Measurements from ENCODE around the gene PRKAG2. TPM values are rescaled to one million over a fixed set of nuclear protein-coding genes. Genes with fewer than 3 reads are reported as not detected.

Gene PRKAG2
- total RNA-seq, 1 donor from 2014 or later, result 4.7 TPM

- H3K27me3 ChIP-seq (ENCODE audit: control insufficient read depth in 3 of 3, insufficient read depth in 3 of 3, low read length in 3 of 3), result no peaks in the 10 kb centered on the region
- no peak overlapping the region for H3K9ac ChIP-seq (ENCODE audit: low read depth in 1 of 3, low read length in 3 of 3)
- H3K4me3 ChIP-seq (ENCODE audit: low read length in 3 of 3), result no peak overlapping the region
- no peaks in the 10 kb centered on the region for H3K9me3 ChIP-seq (ENCODE audit: control insufficient read depth in 3 of 3, low read length in 3 of 3)
- H3K27ac ChIP-seq (ENCODE audit: low read depth, low read length), result no peak overlapping the region
- no peaks in the 10 kb centered on the region for H3K36me3 ChIP-seq (ENCODE audit: control insufficient read depth in 3 of 3, insufficient read depth in 3 of 3, low read length in 3 of 3)
- peaks cover 2 to 9% (median 3%) of the 10 kb centered on the region in 3 donors for H3K4me1 ChIP-seq (ENCODE audit: control insufficient read depth in 3 of 3, insufficient read depth in 3 of 3, low read length in 3 of 3)
Measured at GRCh38 chr7:151681726-151682125, 195.2 kb downstream of the PRKAG2 start.

GRCh38 chr7:151680810-151681209 is 196.1 kb downstream of the PRKAG2 start:
- peaks cover 3 to 7% (median 4%) of the 10 kb centered on the region in 3 donors for H3K4me1 ChIP-seq (ENCODE audit: control insufficient read depth in 3 of 3, insufficient read depth in 3 of 3, low read length in 3 of 3)
- H3K9ac ChIP-seq (ENCODE audit: low read depth in 1 of 3, low read length in 3 of 3), result no peak overlapping the region
- no peaks in the 10 kb centered on the region for H3K9me3 ChIP-seq (ENCODE audit: control insufficient read depth in 3 of 3, low read length in 3 of 3)
- no peaks in the 10 kb centered on the region for H3K36me3 ChIP-seq (ENCODE audit: control insufficient read depth in 3 of 3, insufficient read depth in 3 of 3, low read length in 3 of 3)
- H3K4me3 ChIP-seq (ENCODE audit: low read length in 3 of 3), result no peak overlapping the region
- H3K27me3 ChIP-seq (ENCODE audit: control insufficient read depth in 3 of 3, insufficient read depth in 3 of 3, low read length in 3 of 3), result no peaks in the 10 kb centered on the region
- H3K27ac ChIP-seq (ENCODE audit: low read depth, low read length), result no peak overlapping the region

- Histone ChIP-seq H3K9me3 (ENCODE audit: control insufficient read depth in 3 of 3, low read length in 3 of 3) (no peaks in the 10 kb centered on the region), H3K4me3 (ENCODE audit: low read length in 3 of 3) (no peak overlapping the region), H3K27me3 (ENCODE audit: control insufficient read depth in 3 of 3, insufficient read depth in 3 of 3, low read length in 3 of 3) (no peaks in the 10 kb centered on the region), H3K9ac (ENCODE audit: low read depth in 1 of 3, low read length in 3 of 3) (no peak overlapping the region), H3K27ac (ENCODE audit: low read depth, low read length) (no peak overlapping the region), H3K36me3 (ENCODE audit: control insufficient read depth in 3 of 3, insufficient read depth in 3 of 3, low read length in 3 of 3) (peaks cover 0 to 2% (median 0%) of the 10 kb centered on the region in 3 donors), H3K4me1 (ENCODE audit: control insufficient read depth in 3 of 3, insufficient read depth in 3 of 3, low read length in 3 of 3) (peaks cover 3 to 7% (median 4%) of the 10 kb centered on the region in 3 donors)
Measured at GRCh38 chr7:151679881-151680612, 196.9 kb downstream of the PRKAG2 start.

GRCh38 chr7:151679071-151679708 is 197.7 kb downstream of the PRKAG2 start:
- Histone ChIP-seq H3K27ac (ENCODE audit: low read depth, low read length) (no peak overlapping the region), H3K9ac (ENCODE audit: low read depth in 1 of 3, low read length in 3 of 3) (no peak overlapping the region), H3K4me1 (ENCODE audit: control insufficient read depth in 3 of 3, insufficient read depth in 3 of 3, low read length in 3 of 3) (peaks cover 3 to 7% (median 4%) of the 10 kb centered on the region in 3 donors)

DNA sequence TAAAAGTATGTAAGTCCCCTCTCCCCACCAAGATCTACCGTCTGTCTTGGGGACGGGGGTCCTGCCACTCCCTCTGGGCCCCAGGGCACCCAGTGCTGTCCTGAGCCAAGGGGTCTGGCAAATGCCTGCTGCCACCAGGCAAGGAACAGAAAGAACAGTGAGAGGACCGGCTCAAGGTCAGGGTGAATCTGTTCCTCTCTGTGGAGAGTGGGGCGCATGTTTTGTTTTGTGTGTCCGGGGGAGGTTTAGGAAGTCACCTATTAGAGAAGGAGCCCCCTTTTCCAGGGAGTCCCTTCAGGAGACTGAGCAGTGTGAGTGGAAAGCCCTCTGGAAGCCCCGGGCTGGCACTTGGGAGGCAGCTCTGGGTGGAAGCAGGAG is 198.7 kb downstream of the PRKAG2 start:
- H3K27me3 ChIP-seq (ENCODE audit: control insufficient read depth in 3 of 3, insufficient read depth in 3 of 3, low read length in 3 of 3), result no peaks in the 10 kb centered on the region
- no peak overlapping the region for H3K4me3 ChIP-seq (ENCODE audit: low read length in 3 of 3)
- peaks cover 0 to 5% (median 4%) of the 10 kb centered on the region in 3 donors for H3K36me3 ChIP-seq (ENCODE audit: control insufficient read depth in 3 of 3, insufficient read depth in 3 of 3, low read length in 3 of 3)
- no peak overlapping the region for H3K27ac ChIP-seq (ENCODE audit: low read depth, low read length)
- no peaks in the 10 kb centered on the region for H3K9me3 ChIP-seq (ENCODE audit: control insufficient read depth in 3 of 3, low read length in 3 of 3)
- no peak overlapping the region for H3K9ac ChIP-seq (ENCODE audit: low read depth in 1 of 3, low read length in 3 of 3)
- H3K4me1 ChIP-seq (ENCODE audit: control insufficient read depth in 3 of 3, insufficient read depth in 3 of 3, low read length in 3 of 3), result peaks cover 3 to 7% (median 4%) of the 10 kb centered on the region in 3 donors

More at GRCh38 chr7:151679071-151679708, 197.7 kb downstream of the PRKAG2 start:
- Histone ChIP-seq H3K9me3 (ENCODE audit: control insufficient read depth in 3 of 3, low read length in 3 of 3) (no peaks in the 10 kb centered on the region), H3K4me3 (ENCODE audit: low read length in 3 of 3) (no peak overlapping the region), H3K27me3 (ENCODE audit: control insufficient read depth in 3 of 3, insufficient read depth in 3 of 3, low read length in 3 of 3) (no peaks in the 10 kb centered on the region), H3K36me3 (ENCODE audit: control insufficient read depth in 3 of 3, insufficient read depth in 3 of 3, low read length in 3 of 3) (peaks cover 0 to 4% (median 2%) of the 10 kb centered on the region in 3 donors)

- peaks cover 3 to 7% (median 4%) of the 10 kb centered on the region in 3 donors for H3K4me1 ChIP-seq (ENCODE audit: control insufficient read depth in 3 of 3, insufficient read depth in 3 of 3, low read length in 3 of 3)
Measured at GRCh38 chr7:151677581-151678226, 199.2 kb downstream of the PRKAG2 start.

DNA sequence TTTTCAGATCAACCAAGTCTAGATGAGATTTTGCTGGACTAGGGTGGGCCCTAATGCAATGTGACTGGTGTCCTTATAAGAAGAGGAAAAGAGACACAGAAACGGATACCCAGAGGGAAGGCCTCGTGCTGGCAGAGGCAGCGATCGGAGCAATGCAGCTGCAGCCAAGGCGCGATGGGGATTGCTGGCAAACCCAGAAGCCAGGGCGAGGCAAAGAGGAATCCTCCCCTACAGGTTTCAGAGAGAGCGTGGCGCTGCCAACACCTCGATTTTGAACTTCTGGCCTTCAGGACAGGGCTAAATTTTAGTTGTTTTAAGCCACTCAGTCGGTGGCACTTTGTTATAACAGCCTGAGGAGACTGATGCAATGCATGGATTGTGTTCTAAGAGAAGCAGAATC is 200.2 kb downstream of the PRKAG2 start:
- Histone ChIP-seq H3K9me3 (ENCODE audit: control insufficient read depth in 3 of 3, low read length in 3 of 3) (no peaks in the 10 kb centered on the region), H3K4me1 (ENCODE audit: control insufficient read depth in 3 of 3, insufficient read depth in 3 of 3, low read length in 3 of 3) (peaks cover 3 to 7% (median 4%) of the 10 kb centered on the region in 3 donors), H3K9ac (ENCODE audit: low read depth in 1 of 3, low read length in 3 of 3) (no peak overlapping the region), H3K27me3 (ENCODE audit: control insufficient read depth in 3 of 3, insufficient read depth in 3 of 3, low read length in 3 of 3) (no peaks in the 10 kb centered on the region), H3K4me3 (ENCODE audit: low read length in 3 of 3) (no peak overlapping the region), H3K27ac (ENCODE audit: low read depth, low read length) (no peak overlapping the region), H3K36me3 (ENCODE audit: control insufficient read depth in 3 of 3, insufficient read depth in 3 of 3, low read length in 3 of 3) (peaks cover 0 to 8% (median 4%) of the 10 kb centered on the region in 3 donors)

More at GRCh38 chr7:151677581-151678226, 199.2 kb downstream of the PRKAG2 start:
- peaks cover 0 to 8% (median 4%) of the 10 kb centered on the region in 3 donors for H3K36me3 ChIP-seq (ENCODE audit: control insufficient read depth in 3 of 3, insufficient read depth in 3 of 3, low read length in 3 of 3)
- H3K9ac ChIP-seq (ENCODE audit: low read depth in 1 of 3, low read length in 3 of 3), result no peak overlapping the region
- H3K9me3 ChIP-seq (ENCODE audit: control insufficient read depth in 3 of 3, low read length in 3 of 3), result no peaks in the 10 kb centered on the region
- no peak overlapping the region for H3K27ac ChIP-seq (ENCODE audit: low read depth, low read length)
- no peak overlapping the region for H3K4me3 ChIP-seq (ENCODE audit: low read length in 3 of 3)
- no peaks in the 10 kb centered on the region for H3K27me3 ChIP-seq (ENCODE audit: control insufficient read depth in 3 of 3, insufficient read depth in 3 of 3, low read length in 3 of 3)

DNA sequence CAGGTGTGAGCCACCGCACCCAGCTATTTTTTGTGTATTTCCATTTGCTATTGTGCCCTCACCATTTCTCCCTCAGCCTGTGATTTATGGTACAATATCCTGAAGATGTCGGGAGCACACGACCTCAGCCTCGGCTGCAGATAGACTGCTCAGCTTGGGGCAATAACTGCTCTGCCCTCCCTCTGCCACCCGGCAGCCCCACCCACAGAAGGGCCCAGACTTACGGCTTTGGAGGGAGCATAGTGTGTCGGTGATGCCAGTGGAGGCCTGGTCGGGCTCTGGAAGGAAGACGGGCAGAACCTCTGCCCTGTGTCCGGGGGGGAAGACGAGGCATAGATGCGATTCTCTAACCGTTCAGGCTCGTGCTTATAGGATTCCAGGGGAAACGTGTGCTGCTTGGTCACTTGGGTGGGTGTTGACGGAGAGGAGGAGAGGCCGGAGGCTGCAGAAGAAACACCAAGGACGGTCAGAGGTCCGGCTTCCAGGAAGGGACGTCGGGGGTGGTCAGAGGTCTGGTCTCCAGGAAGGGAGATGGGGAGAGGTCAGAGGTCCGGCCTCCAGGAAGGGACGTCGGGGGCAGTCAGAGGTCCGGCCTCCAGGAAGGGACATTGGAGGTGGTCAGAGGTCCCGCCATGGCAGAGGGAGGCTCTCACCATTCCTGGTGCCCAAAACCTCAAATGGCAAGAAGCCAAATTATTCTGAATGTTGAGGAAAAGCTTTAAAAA is 201.6 kb downstream of the PRKAG2 start:
- Histone ChIP-seq H3K27me3 (ENCODE audit: control insufficient read depth in 3 of 3, insufficient read depth in 3 of 3, low read length in 3 of 3) (no peaks in the 10 kb centered on the region), H3K9ac (ENCODE audit: low read depth in 1 of 3, low read length in 3 of 3) (no peak overlapping the region), H3K36me3 (ENCODE audit: control insufficient read depth in 3 of 3, insufficient read depth in 3 of 3, low read length in 3 of 3) (peaks cover 0 to 8% (median 4%) of the 10 kb centered on the region in 3 donors), H3K9me3 (ENCODE audit: control insufficient read depth in 3 of 3, low read length in 3 of 3) (no peaks in the 10 kb centered on the region), H3K4me3 (ENCODE audit: low read length in 3 of 3) (no peak overlapping the region), H3K4me1 (ENCODE audit: control insufficient read depth in 3 of 3, insufficient read depth in 3 of 3, low read length in 3 of 3) (peaks cover 3 to 7% (median 6%) of the 10 kb centered on the region in 3 donors), H3K27ac (ENCODE audit: low read depth, low read length) (no peak overlapping the region)

DNA sequence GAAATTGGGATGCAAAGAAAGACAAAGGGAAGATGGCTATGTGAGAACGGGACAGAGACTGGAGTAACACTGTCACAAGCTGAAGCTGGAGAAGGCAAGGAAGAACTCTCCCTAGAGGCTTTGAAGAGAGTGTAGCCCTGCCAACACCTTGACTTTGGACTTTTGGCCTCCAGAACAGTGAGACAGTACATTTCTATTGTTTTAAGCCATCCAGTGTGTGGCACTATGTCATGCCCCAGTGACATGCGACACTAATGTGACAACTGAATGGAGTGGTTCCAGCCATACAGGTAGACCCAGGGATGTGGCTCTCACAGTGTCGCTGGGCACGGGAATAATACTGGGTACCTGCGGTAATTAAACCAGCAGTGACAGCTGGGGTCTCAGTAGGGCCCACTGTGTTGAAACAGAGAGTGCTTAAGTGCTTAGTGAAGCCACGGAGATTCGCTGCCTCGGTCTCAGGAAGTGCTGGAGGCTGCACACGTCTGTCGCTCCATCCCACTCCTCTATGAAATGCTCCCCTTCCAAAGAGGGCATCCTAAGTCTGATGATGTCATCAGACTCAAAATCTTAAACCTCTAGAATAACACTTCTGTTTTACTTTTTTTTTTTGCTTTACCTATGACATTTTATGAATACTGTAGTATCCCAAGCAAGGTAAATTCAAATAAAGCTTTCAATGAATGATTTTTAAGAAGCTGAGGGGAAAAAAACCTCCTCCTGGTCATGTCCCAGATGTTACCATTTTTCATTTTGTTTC is 202.6 kb downstream of the PRKAG2 start:
- Histone ChIP-seq H3K27ac (ENCODE audit: low read depth, low read length) (no peak overlapping the region), H3K4me1 (ENCODE audit: control insufficient read depth in 3 of 3, insufficient read depth in 3 of 3, low read length in 3 of 3) (peaks cover 3 to 15% (median 14%) of the 10 kb centered on the region in 3 donors), H3K4me3 (ENCODE audit: low read length in 3 of 3) (no peak overlapping the region), H3K27me3 (ENCODE audit: control insufficient read depth in 3 of 3, insufficient read depth in 3 of 3, low read length in 3 of 3) (no peaks in the 10 kb centered on the region), H3K9ac (ENCODE audit: low read depth in 1 of 3, low read length in 3 of 3) (no peak overlapping the region), H3K9me3 (ENCODE audit: control insufficient read depth in 3 of 3, low read length in 3 of 3) (no peaks in the 10 kb centered on the region), H3K36me3 (ENCODE audit: control insufficient read depth in 3 of 3, insufficient read depth in 3 of 3, low read length in 3 of 3) (peaks cover 0 to 8% (median 4%) of the 10 kb centered on the region in 3 donors)
